Suppressor macrophage treated with lipopolysaccharide for 1 hour (primary cell): ENCODE data around the gene ACOXL.

Experiments
- DNase-seq, 3 donors: peaks; one replicate each; pipeline ENCODE4 v3.0.0-alpha.2; 2020 to 2022

The ACOXL gene

GRCh38 chr2:110759411-110759810 lies 27.0 kb downstream of the ACOXL start:
- no peak for DNase-seq

DNA sequence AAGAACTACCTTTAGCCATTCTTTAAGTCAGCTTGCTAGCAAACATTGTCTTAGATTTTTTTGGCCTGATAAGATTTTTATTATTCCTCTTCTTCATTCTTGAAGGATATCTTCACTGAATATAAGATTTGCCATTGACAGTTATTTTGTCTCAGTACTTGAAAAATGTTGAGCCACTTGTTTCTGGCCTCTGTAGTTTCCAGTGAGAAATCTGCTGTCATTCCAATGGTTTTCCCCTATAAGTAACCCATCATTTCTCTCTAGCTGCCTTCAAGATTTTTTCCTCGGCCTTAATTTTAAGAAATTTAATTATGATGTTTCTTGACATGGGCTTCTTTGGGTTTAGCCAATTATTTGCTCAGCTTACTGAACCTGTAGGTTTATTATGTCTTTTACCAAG lies 32.6 kb downstream of the ACOXL start:
- no peak for DNase-seq

GRCh38 chr2:110766291-110766690 lies 33.9 kb downstream of the ACOXL start:
- peak; percentile 29 to 44 (median 29) for DNase-seq

GRCh38 chr2:110768591-110768990 lies 36.2 kb downstream of the ACOXL start:
- no peak for DNase-seq

DNA sequence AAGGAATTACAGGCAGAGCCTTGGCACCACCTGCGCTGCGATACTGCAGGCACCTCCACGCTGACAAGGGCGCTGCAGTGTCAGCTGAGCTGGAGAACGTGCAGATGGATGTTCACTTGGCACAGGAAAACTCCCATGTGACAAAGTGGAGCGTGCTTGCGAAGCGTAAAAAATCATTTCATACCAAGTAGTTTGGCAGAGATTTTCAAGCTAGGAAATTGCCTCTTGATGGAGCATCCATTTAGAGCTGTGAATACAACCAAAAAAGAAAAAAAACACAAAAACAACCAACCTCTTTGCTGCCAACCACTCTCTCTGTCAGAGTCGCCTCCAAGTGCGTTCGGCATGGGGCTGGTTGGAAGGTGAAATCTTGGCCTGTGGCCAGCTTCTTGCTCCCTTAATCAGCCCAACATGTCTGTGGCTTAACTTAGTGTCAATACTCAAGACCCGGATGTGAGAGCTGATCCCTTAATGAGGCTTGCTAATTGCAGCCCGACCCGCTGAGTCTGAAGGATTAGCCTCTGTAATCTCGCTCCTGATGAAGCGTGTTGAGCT lies 38.1 kb downstream of the ACOXL start:
- DNase-seq: no peak

GRCh38 chr2:110770959-110771431 lies 38.6 kb downstream of the ACOXL start:
- no peak for DNase-seq

GRCh38 chr2:110771547-110772382 lies 39.4 kb downstream of the ACOXL start:
- DNase-seq: no peak

DNA sequence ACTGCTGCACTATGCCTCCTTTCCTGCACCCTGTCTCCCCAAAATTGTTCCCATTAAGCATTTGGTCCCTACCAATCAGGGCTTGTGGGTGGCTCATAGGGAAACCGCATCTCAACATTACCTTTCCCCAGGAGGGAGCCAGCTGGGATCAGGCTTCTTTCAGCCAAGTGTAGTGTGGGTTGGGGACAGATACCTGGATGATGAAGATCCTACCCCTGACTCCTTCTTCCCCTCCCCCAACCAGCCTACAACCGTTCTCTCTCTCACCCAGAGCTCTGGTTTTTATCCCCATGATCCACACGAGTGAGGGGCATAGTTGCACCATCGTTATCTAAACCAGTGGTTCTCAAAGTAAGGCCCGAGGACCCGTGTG lies 40.0 kb downstream of the ACOXL start:
- DNase-seq: no peak

GRCh38 chr2:110773401-110773921 lies 41.1 kb downstream of the ACOXL start:
- DNase-seq: no peak

DNA sequence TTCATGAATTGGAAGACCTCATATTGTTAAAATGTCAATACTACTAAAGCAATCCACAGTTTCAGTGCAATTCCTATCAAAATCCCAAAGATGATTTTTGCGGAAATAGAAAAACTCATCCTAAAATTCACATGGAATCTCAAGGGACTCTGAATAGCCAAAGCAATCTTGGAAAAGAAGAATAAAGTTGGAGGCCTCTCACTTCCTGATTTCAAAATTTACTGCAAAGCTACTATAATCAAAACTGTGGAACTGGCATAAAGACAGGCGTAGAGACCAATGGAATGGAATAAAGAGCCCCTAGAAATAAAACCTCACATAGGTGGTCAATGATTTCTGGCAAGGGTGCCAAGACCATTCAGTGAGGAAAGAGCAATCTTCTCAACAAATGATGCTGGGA lies 42.3 kb downstream of the ACOXL start:
- no peak for DNase-seq

GRCh38 chr2:110777531-110778311 lies 45.3 kb downstream of the ACOXL start:
- no peak for DNase-seq

DNA sequence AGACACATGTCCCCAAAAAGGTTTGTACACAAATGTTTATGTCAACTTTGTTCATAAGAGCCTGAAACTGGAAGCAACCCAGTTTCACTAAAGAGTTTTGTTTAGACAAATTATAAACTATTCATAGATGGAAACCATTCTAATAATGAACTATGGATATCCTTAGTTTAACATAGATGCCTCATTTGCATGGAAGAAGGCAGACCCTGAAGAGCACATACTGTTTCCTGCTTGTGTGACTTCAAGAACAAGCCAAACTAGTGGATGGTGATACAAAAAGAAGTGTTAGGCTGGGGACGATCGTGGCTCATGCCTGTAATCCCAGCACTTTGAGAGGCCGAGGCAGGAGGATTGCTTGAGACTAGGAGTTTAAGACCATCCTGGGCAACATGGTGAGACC lies 48.1 kb downstream of the ACOXL start:
- no peak for DNase-seq

GRCh38 chr2:110783196-110783873 lies 51.0 kb downstream of the ACOXL start:
- DNase-seq: no peak

- no peak for DNase-seq
Observed at GRCh38 chr2:110784047-110784631, 51.8 kb downstream of the ACOXL start.

- no peak for DNase-seq
Observed at GRCh38 chr2:110785439-110785838, 53.1 kb downstream of the ACOXL start.

DNA sequence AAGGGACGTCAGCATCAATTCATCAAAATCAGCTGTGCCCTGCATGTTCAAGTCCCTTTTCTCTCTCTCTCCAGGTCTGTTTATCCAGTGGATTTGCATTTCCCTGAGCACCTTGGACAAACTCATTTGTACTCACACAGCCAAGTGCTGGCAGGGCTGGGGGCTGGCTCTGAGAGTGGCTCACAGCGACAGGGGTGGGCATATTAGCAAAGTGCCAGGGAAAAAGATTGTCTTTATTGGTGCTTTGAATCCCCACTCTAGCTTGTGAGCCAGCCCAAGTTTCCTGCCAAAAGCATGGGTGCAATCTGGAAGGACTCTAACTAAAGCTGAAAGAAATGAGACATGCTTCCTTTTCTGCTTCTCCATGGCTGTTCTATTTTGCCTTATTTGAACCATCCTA lies 56.6 kb downstream of the ACOXL start:
- DNase-seq: no peak

GRCh38 chr2:110789706-110790105 lies 57.3 kb downstream of the ACOXL start:
- DNase-seq: no peak

DNA sequence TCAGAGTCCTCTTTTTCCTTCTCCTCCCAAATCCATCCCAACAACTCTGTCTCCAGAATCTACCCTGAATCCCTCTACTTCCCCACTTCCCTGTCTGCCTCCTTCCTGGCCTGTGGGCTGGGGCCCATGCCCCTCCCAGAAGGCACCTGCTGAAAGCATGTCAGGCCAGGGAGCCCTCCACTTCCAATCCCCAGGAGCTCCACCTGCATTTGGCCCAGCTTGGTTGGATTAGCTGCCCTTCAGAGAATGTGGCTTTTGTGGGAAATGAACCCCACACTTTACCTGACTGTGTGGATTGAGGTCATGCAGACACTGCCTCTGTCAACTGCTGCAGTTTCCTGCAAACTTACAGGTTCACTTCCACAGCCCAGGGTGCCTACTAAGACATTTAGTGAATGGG lies 58.5 kb downstream of the ACOXL start:
- no peak for DNase-seq

DNA sequence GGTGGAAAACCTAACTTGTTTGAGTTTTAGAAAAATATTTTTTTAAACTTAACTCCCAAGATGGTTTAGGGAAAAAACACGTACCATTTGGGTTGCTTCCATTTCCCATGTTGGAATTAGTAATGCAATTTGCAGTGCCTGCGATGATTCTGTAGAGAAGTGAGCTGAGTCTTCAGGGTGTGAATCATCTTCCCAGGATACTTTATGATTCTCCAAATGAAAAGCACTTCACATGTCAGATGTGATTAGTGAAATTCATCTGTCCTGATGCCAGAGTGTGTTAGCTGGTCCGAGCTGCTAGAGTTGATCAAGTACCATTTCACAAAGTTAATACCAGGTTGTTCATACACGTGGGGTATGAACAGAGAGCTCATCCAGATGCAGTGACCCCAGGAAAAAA lies 59.1 kb downstream of the ACOXL start:
- DNase-seq: no peak

- no peak for DNase-seq
Observed at GRCh38 chr2:110793034-110793433, 60.7 kb downstream of the ACOXL start.

- DNase-seq: no peak
Observed at GRCh38 chr2:110794390-110794789, 62.0 kb downstream of the ACOXL start.

DNA sequence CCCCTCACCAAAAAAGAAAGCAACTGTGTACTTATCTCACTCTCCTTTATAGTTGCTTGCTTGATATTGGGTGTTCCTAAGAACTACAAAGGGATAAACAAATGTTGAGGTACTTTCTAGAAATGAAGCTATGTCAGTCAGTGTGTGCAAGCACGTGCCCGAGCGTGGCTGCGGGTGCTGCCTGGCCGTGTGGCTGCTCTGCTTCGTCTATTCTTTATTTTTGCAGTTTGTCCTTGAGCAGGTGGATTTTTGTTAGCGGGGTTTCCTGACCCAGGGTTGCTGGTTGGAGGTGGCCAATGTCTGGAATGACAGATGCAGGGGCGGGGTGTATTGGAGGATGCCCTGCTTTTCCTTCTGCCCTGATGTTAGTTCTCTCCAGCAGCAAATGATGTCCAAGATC lies 62.6 kb downstream of the ACOXL start:
- no peak for DNase-seq
